ENCODE measurements around the gene CNOT6.

The CNOT6 gene

DNA sequence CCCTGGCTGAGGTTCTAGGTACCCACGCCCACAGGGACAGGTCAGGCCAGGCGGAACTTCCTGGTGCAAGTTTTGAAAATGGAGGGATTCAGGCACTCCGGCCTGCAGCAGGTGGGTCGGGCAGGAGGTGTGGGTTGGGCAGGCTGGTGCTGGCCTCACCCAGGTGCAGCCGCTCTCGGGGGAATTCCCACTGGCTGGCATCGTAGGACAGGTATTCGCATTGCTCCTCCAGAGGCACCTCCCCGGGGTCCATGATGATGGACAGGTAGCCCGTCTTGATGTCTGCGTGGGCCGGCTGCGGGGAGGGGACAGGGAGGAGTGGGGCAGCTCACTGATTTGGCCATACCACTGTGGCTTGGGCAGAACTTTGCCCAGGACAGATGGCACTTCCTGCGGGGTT, 125.8 kb downstream of the CNOT6 start:
- H3K79me2 ChIP-seq (ENCODE audit: insufficient read depth, low read depth): no peaks in the 10 kb centered on the region
- no peak for TF ChIP-seq CTCF (conservative IDR thresholded peaks at IDR 0.05; ENCODE audit: low read depth, low read length)

GRCh38 chr5:180621311-180621710, 127.1 kb downstream of the CNOT6 start:
- H3K4me2 ChIP-seq: no peak overlapping the region
- no peak overlapping the region for H2AFZ ChIP-seq (ENCODE audit: low read depth)
- H3K4me3 ChIP-seq (IDR thresholded peaks at IDR 0.05; ENCODE audit: insufficient read depth, low read depth, low read length): no peak overlapping the region
- no peaks in the 10 kb centered on the region for H3K36me3 ChIP-seq (ENCODE audit: insufficient read depth)
- TF ChIP-seq CTCF (conservative IDR thresholded peaks at IDR 0.05; ENCODE audit: low read depth, low read length): no peak
- no peaks in the 10 kb centered on the region for H3K79me2 ChIP-seq (ENCODE audit: insufficient read depth, low read depth)
- H3K27me3 ChIP-seq (ENCODE audit: insufficient read depth, low read depth): no peaks in the 10 kb centered on the region; the same call in 1 of the 2 replicates
- H3K27ac ChIP-seq: no peak overlapping the region
- no peak overlapping the region for H3K9ac ChIP-seq
- no peaks in the 10 kb centered on the region for H4K20me1 ChIP-seq (ENCODE audit: insufficient read depth)
- no peaks in the 10 kb centered on the region for H3K4me1 ChIP-seq (ENCODE audit: low read depth, poor library complexity, severe bottlenecking)

More for the DNA sequence above, 125.8 kb downstream of the CNOT6 start:
- Histone ChIP-seq H3K36me3 (ENCODE audit: insufficient read depth) (no peaks in the 10 kb centered on the region), H3K4me1 (ENCODE audit: low read depth, poor library complexity, severe bottlenecking) (no peaks in the 10 kb centered on the region), H3K27me3 (ENCODE audit: insufficient read depth, low read depth) (no peaks in the 10 kb centered on the region), H2AFZ (ENCODE audit: low read depth) (no peak overlapping the region), H3K4me2 (no peak overlapping the region), H3K27ac (no peak overlapping the region), H3K4me3 (IDR thresholded peaks at IDR 0.05; ENCODE audit: insufficient read depth, low read depth, low read length) (no peak overlapping the region), H4K20me1 (ENCODE audit: insufficient read depth) (no peaks in the 10 kb centered on the region), H3K9ac (no peak overlapping the region)

DNA sequence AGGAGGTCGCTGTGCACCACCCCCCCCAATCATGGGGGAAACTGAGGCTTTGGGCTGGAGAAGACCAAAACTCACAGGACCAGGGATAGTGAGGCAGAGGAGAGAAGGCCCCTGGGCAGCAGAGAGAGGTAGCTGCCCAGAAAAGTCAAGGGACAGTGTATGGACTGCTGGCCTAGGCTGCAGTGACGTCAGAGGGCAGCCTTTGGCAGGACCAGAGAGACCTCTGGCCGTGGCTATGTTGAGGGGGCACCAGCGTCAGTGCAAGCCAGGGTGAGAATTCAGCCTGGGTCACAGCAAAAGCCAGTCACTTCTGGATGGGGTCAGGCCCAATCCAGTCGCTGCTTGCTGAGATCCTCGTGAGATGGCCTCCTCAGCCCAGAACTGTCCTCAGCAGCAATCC, 128.7 kb downstream of the CNOT6 start:
- no peak overlapping the region for H3K27ac ChIP-seq
- H3K9ac ChIP-seq: no peak overlapping the region
- no peaks in the 10 kb centered on the region for H4K20me1 ChIP-seq (ENCODE audit: insufficient read depth)
- no peak overlapping the region for H2AFZ ChIP-seq (ENCODE audit: low read depth)
- H3K4me3 ChIP-seq (IDR thresholded peaks at IDR 0.05; ENCODE audit: insufficient read depth, low read depth, low read length): no peak overlapping the region
- no peaks in the 10 kb centered on the region for H3K4me1 ChIP-seq (ENCODE audit: low read depth, poor library complexity, severe bottlenecking)
- no peak overlapping the region for H3K4me2 ChIP-seq
- no peak for TF ChIP-seq CTCF (conservative IDR thresholded peaks at IDR 0.05; ENCODE audit: low read depth, low read length)
- no peaks in the 10 kb centered on the region for H3K36me3 ChIP-seq (ENCODE audit: insufficient read depth)
- H3K27me3 ChIP-seq (ENCODE audit: insufficient read depth, low read depth): no peaks in the 10 kb centered on the region; the same call in 1 of the 2 replicates
- H3K79me2 ChIP-seq (ENCODE audit: insufficient read depth, low read depth): no peaks in the 10 kb centered on the region

- TF ChIP-seq CTCF (conservative IDR thresholded peaks at IDR 0.05; ENCODE audit: low read depth, low read length): no peak
- Histone ChIP-seq H4K20me1 (ENCODE audit: insufficient read depth) (no peaks in the 10 kb centered on the region), H2AFZ (ENCODE audit: low read depth) (no peak overlapping the region), H3K4me1 (ENCODE audit: low read depth, poor library complexity, severe bottlenecking) (no peaks in the 10 kb centered on the region), H3K27ac (no peak overlapping the region), H3K27me3 (ENCODE audit: insufficient read depth, low read depth) (no peaks in the 10 kb centered on the region; the same call in 1 of the 2 replicates), H3K4me2 (no peak overlapping the region), H3K9ac (no peak overlapping the region), H3K79me2 (ENCODE audit: insufficient read depth, low read depth) (no peaks in the 10 kb centered on the region), H3K4me3 (IDR thresholded peaks at IDR 0.05; ENCODE audit: insufficient read depth, low read depth, low read length) (no peak overlapping the region), H3K36me3 (ENCODE audit: insufficient read depth) (no peaks in the 10 kb centered on the region)
Observed at GRCh38 chr5:180623411-180623834, 129.2 kb downstream of the CNOT6 start.

All from KMS-11 (cell line).